Stimulated activated CD8-positive, alpha-beta memory T cell treated with anti-CD3 and anti-CD28 coated beads, Interleukin-7, amount 100 ng/mL, for 1 hour (primary cell): ENCODE results near the gene SHC1.

Source experiments
- DNase-seq, 2 donors: peaks; one replicate each; pipeline ENCODE4 v3.0.0-alpha.2; 2020; ENCODE audit warnings: low read depth in 2 of 2

Gene SHC1

DNA sequence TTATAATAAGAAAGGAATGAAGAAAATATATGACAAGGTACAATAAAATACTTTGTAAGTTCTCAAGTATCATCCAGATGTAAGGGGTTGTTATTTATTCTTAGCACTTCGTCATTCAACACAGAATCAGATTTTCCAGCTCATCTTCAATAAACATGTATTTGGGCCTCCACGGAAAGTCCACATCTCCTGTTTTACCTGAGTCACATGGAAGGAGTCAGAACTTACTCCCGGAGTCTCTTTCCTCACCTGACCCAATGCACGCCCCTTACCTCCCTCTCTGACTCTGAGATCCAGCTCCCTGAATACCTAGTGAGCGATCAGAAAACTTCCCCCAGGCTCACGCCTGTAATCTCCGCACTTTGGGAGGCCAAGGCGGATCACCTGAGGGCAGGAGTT lies 32.6 kb downstream of the SHC1 start:
- no peak for DNase-seq

DNA sequence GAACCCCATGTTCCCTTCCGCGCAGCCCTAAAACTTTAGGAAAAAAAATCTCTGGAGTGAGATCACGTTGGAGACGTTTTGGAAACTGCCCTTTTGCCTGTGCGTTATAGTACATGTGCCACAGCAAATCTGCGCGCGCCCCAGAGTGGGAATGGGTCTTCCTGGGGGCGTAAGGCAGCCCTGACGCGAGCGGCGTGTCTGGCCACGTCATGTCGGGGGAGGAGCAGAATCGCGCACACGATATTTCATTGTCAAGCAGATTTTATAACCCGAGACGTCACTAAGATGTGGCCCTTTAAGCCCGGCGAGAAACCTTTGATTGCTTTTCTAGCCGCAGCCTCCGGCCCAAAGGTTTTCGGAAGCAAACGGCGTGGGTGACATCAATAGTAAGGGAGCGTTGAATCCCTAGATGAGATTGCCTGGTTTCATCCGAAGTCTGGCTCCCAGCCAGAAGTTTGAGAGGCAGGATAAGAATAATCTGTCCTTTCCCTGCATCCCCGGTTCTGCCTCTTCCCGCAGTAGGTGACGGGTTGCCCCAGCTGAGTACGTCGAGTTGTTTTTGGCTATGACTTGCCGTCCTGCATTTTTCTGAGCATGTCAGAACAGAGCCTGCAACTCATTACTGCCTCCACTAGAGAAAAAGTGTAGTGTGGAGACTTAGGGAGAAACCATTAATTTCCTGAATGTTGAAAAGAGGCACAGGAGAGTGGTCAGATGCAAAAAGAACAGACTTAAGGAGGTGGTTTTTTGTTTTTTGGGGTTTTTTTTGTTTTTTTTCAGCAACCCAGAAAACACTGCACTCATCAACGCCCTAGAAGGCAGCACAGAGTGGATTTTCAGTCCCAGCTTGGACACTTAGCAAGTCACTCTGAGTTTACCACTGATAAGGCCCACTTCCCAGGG lies 33.2 kb downstream of the SHC1 start:
- DNase-seq = peak; percentile 67 to 68

DNA sequence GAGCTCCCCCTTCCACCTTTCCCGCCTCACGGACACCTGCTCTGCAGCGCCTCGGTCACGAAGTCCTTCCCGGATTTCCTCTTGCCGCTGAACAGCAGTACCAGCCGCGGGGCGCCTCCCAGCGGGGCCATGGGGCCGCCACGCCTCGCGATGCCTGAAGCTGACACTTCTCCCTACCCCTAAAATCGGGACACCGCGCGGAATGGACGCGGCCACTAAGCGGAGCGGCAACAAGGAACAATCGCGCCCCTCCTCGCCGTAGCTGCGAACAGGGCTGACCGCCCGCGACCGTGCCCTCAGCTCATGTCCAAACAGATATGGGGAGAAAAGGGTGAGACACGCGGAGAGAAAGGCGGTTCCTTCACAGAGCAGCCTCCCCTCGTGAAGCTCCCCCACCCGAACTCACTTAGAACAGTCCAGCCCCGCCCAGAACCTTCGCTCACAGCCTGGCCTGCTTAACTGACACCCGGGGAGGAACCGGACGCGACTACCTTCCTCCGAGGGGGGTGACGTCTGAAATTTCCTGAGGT lies 33.9 kb downstream of the SHC1 start, which contains the start of gene PMVK:
Gene PMVK (minus strand): TSS at position 165 of the 530 bp plus-strand sequence. CDS start 34 bp downstream, at position 131.
- peak; percentile 84 to 89 for DNase-seq

- no peak for DNase-seq
Observed at GRCh38 chr1:154935749-154936554, 34.6 kb downstream of the SHC1 start.

DNA sequence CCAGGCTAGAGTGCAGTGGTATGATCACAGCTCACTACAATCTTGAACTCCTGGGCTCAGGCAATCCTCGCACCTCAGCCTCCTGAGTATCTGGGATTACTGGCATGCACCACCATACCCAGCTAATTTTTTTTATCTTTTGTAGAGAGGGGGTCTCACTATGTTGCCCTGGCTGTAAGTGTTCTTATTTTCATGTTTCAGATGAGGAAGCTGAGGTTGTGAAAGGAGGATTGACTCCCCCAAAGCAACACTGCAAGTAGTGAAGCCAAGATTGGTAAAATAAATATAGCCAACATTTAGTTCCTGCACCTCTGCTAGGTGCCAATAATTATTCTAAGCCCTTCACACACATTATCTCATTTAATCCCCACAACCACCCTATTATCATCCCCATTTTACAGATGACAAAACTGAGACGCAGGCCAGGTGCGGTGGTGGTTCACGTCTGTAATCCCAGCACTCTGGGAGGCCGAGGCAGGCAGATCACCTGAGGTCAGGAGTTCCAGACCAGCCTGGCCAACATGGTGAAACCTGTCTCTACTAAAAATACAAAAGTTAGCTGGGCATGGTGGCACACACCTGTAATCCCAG lies 36.1 kb downstream of the SHC1 start:
- DNase-seq = no peak

DNA sequence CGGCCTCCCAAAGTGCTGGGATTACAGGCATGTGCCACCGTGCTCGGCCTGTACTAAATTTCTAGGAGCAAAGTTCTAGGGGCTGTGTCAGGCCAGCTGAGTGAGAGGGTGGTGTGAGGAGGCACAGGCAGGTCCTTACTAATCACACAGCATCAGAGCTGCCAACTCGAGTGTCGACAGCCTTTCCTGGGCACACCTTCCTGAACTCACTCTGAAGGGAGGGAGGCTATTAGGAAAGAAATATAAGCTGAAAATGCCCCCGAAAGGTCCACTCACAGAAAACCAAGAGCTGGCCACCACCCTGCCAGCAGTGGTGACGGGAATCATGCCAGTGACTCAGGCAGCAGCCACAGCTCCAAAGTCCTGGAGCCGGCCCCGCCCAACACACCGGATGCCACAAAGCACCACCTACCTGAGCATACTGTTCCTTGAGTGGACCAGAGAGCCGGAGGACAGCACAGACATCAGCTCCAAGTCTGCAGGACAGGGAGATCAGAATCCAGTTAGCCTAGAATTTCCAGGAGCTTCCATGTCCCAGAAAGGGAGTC lies 38.5 kb downstream of the SHC1 start:
- no peak for DNase-seq

DNA sequence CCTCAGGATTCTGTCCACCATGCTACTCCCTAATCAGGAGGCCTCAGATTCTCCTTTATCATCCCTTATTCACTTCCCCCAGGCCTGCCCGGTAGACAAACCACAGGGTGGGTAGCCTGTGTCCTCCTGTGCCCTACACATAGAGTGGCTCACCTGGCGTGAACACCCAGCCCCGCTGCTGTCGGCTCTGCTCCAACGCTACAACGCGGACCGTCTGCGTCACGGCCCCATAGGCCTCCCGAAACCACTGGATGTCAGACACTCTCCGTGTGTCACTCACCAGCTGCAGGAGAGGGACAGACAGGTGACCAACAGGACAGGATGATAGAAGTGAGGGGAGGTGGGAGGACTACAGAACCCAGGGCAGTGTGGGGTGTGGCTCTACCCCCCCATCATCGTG lies 44.3 kb downstream of the SHC1 start:
- DNase-seq = no peak

DNA sequence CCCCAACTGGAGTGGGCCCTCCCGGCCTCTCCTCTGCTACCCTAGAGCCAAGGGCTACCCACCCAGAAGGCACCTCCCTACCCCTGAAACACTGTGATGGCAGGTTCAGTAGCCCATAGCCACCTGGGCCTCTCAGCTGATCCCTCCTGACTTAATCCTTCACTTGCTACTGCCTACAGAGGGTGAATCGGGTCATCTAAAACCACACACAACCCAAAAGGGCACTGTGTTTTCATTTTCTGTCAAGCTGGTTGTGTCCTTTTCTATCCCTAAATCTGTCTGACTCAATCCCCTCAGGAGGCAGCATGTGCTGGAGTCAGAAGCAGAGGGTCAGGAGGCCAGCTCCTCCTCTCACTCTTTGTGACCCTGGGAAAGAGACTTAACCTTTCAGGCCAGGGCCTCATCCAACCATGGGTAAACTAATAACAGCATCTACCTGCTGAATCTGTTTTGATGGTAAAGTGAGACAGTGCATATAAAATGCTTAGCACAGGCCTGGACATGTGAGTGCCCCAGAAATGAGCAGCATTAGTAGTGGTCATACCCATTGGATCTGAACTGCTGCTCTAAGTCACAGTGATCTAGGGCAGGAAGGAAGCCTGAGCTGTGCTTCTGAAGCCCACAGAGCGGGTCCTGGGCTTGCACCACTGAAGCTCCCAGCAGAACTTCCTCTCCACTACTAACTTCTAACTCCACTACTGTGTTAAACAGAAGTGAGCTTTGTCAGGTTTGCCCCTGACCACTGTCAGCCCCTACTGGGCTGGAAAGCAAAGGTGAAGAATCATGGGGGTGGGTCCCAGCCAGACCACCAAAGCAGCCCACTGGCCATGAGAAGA lies 45.0 kb downstream of the SHC1 start:
- no peak for DNase-seq

- no peak for DNase-seq
Observed at GRCh38 chr1:154923695-154924094, 46.9 kb downstream of the SHC1 start.

DNA sequence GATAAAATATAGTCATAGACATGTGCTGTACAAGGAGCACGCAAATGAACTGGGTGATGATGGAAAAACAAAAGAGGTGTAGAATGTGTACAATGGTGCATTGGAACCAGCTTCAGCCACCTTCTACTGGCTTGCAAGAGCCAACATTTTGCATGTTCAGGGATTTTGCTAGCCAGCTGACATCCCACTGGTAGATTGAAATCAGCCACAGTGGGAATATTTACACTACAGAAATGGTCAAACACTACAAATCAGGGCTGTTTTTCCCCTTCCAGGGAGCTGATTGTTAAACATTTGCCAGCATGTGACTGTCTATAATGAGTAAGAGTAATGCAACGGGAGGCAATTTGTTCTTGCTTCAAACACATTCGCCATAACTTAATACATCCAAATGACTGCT lies 57.3 kb downstream of the SHC1 start:
- no peak for DNase-seq

GRCh38 chr1:154912755-154913154 lies 57.8 kb downstream of the SHC1 start:
- DNase-seq = no peak
